ENCODE results near the gene NDUFAF4.
A peak's percentile ranks its signal among the peaks of the same experiment; 100 is the strongest.

Gene NDUFAF4

DNA sequence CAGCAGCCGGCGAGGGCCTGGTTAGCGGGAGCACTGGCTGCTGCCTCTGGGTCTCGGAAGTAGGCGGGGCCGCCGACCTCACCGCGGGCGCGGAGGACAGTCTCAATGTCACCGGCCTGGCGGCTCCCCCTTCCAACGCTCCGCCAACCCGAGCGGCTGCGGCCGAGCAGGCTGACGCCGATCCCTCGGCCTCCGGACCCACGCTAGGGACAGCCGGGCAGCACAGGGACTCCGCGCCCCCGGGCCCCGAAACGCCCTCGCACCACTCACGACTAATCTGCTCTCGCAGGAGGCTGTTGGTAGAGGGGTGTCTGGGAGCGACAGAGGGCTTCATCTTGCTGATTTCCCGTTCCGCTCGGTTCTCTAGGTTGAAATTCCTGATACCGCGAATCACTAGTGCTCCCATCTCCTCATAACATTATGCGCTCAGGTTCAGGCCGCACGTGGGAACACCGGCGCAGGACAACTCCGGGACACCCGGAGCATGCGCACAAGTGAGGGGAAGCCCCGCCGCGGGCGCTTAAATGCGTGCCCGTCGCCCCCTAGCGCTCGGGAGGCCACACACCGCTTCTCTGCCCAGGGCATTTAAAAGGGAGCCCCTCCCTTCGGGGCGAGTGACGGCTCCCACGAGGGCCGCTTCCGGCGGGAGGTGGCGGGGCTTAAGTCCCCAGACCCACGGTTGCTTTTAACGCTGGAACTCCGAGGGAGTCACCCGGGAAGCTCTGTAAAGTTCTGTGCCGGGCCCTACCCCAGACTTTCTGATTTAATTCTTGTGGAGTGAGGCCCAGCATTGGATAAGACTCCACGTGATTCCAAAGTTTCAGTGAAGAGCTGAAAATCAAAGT is at the start of gene NDUFAF4 (continued):
- no peak for TF ChIP-seq ZNF274 (IDR thresholded peaks at IDR 0.05; ENCODE audit: low read length)
- no peak for TF ChIP-seq ZNF274 (tag by site-specific recombination; IDR thresholded peaks at IDR 0.05; ENCODE audit: borderline replicate concordance)
- TF ChIP-seq, protein P1, sequence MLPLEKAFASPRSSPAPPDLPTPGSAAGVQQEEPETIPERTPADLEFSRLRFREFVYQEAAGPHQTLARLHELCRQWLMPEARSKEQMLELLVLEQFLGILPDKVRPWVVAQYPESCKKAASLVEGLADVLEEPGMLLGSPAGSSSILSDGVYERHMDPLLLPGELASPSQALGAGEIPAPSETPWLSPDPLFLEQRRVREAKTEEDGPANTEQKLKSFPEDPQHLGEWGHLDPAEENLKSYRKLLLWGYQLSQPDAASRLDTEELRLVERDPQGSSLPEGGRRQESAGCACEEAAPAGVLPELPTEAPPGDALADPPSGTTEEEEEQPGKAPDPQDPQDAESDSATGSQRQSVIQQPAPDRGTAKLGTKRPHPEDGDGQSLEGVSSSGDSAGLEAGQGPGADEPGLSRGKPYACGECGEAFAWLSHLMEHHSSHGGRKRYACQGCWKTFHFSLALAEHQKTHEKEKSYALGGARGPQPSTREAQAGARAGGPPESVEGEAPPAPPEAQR (tag by site-specific recombination; IDR thresholded peaks at IDR 0.05) = no peak
- no peak for TF ChIP-seq ZNF423 (tag by site-specific recombination; IDR thresholded peaks at IDR 0.05)
- TF ChIP-seq, protein P2, sequence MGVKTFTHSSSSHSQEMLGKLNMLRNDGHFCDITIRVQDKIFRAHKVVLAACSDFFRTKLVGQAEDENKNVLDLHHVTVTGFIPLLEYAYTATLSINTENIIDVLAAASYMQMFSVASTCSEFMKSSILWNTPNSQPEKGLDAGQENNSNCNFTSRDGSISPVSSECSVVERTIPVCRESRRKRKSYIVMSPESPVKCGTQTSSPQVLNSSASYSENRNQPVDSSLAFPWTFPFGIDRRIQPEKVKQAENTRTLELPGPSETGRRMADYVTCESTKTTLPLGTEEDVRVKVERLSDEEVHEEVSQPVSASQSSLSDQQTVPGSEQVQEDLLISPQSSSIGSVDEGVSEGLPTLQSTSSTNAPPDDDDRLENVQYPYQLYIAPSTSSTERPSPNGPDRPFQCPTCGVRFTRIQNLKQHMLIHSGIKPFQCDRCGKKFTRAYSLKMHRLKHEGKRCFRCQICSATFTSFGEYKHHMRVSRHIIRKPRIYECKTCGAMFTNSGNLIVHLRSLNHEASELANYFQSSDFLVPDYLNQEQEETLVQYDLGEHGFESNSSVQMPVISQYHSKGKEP (tag by site-specific recombination; IDR thresholded peaks at IDR 0.05) = no peak
- peak; percentile 81 for TF ChIP-seq KLF9 (tag by site-specific recombination; IDR thresholded peaks at IDR 0.05; ENCODE audit: low read depth)
- TF ChIP-seq, protein P3, sequence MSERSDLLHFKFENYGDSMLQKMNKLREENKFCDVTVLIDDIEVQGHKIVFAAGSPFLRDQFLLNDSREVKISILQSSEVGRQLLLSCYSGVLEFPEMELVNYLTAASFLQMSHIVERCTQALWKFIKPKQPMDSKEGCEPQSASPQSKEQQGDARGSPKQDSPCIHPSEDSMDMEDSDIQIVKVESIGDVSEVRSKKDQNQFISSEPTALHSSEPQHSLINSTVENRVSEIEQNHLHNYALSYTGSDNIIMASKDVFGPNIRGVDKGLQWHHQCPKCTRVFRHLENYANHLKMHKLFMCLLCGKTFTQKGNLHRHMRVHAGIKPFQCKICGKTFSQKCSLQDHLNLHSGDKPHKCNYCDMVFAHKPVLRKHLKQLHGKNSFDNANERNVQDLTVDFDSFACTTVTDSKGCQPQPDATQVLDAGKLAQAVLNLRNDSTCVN (tag by site-specific recombination; optimal IDR thresholded peaks at IDR 0.05) = peak; percentile 66
- TF ChIP-seq, protein P4, sequence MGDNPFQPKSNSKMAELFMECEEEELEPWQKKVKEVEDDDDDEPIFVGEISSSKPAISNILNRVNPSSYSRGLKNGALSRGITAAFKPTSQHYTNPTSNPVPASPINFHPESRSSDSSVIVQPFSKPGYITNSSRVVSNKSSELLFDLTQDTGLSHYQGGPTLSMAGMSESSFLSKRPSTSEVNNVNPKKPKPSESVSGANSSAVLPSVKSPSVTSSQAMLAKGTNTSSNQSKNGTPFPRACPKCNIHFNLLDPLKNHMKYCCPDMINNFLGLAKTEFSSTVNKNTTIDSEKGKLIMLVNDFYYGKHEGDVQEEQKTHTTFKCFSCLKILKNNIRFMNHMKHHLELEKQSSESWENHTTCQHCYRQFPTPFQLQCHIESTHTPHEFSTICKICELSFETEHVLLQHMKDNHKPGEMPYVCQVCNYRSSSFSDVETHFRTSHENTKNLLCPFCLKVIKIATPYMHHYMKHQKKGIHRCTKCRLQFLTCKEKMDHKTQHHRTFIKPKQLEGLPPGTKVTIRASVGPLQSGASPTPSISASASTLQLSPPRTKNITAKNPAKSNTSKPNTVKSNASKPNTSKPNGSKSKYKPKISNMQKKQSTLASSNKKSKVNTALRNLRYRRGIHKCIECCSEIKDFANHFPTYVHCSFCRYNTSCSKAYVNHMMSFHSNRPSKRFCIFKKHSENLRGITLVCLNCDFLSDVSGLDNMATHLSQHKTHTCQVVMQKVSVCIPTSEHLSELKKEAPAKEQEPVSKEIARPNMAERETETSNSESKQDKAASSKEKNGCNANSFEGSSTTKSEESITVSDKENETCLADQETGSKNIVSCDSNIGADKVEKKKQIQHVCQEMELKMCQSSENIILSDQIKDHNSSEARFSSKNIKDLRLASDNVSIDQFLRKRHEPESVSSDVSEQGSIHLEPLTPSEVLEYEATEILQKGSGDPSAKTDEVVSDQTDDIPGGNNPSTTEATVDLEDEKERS (tag by site-specific recombination; IDR thresholded peaks at IDR 0.05) = no peak
- TF ChIP-seq, protein P5, sequence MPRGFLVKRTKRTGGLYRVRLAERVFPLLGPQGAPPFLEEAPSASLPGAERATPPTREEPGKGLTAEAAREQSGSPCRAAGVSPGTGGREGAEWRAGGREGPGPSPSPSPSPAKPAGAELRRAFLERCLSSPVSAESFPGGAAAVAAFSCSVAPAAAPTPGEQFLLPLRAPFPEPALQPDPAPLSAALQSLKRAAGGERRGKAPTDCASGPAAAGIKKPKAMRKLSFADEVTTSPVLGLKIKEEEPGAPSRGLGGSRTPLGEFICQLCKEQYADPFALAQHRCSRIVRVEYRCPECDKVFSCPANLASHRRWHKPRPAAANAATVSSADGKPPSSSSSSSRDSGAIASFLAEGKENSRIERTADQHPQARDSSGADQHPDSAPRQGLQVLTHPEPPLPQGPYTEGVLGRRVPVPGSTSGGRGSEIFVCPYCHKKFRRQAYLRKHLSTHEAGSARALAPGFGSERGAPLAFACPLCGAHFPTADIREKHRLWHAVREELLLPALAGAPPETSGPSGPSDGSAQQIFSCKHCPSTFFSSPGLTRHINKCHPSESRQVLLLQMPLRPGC (tag by site-specific recombination; IDR thresholded peaks at IDR 0.05) = no peak
- TF ChIP-seq KLF1 (tag by site-specific recombination; IDR thresholded peaks at IDR 0.05) = no peak
- TF ChIP-seq ZNF654 (tag by site-specific recombination; IDR thresholded peaks at IDR 0.05; ENCODE audit: low read depth) = peak; percentile 43; the same call in 1 of the 2 replicates
- peak; percentile 22; the same call in 1 of the 2 replicates for TF ChIP-seq ZBTB8A (tag by site-specific recombination; IDR thresholded peaks at IDR 0.05)
- no peak for TF ChIP-seq ZNF391 (tag by site-specific recombination; IDR thresholded peaks at IDR 0.05; ENCODE audit: borderline replicate concordance, low read depth)
- peak; percentile 46 for TF ChIP-seq SP2 (tag by site-specific recombination; IDR thresholded peaks at IDR 0.05)
- no peak for TF ChIP-seq ZNF776 (tag by site-specific recombination; IDR thresholded peaks at IDR 0.05; ENCODE audit: borderline replicate concordance)
- no peak for TF ChIP-seq ZNF133 (tag by site-specific recombination; IDR thresholded peaks at IDR 0.05)
- TF ChIP-seq ZNF629 (tag by site-specific recombination; IDR thresholded peaks at IDR 0.05) = no peak; the same call in 1 of the 2 replicates
- TF ChIP-seq ZNF202 (tag by site-specific recombination; IDR thresholded peaks at IDR 0.05; ENCODE audit: borderline replicate concordance) = no peak
- TF ChIP-seq, protein P6, sequence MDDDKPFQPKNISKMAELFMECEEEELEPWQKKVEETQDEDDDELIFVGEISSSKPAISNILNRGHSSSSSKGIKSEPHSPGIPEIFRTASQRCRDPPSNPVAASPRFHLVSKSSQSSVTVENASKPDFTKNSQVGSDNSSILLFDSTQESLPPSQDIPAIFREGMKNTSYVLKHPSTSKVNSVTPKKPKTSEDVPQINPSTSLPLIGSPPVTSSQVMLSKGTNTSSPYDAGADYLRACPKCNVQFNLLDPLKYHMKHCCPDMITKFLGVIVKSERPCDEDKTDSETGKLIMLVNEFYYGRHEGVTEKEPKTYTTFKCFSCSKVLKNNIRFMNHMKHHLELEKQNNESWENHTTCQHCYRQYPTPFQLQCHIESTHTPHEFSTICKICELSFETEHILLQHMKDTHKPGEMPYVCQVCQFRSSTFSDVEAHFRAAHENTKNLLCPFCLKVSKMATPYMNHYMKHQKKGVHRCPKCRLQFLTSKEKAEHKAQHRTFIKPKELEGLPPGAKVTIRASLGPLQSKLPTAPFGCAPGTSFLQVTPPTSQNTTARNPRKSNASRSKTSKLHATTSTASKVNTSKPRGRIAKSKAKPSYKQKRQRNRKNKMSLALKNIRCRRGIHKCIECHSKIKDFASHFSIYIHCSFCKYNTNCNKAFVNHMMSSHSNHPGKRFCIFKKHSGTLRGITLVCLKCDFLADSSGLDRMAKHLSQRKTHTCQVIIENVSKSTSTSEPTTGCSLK (tag by site-specific recombination; IDR thresholded peaks at IDR 0.05) = no peak
- no peak for TF ChIP-seq ZNF24 (tag by site-specific recombination; IDR thresholded peaks at IDR 0.05)
- TF ChIP-seq ZNF792 (tag by site-specific recombination; IDR thresholded peaks at IDR 0.05) = no peak
- TF ChIP-seq ZNF837 (tag by site-specific recombination; IDR thresholded peaks at IDR 0.05) = no peak
- TF ChIP-seq ZNF132 (tag by site-specific recombination; IDR thresholded peaks at IDR 0.05; ENCODE audit: borderline replicate concordance) = no peak
- peak; percentile 94 for TF ChIP-seq ZBTB17 (tag by site-specific recombination; IDR thresholded peaks at IDR 0.05)
- no peak for TF ChIP-seq ZNF404 (tag by site-specific recombination; IDR thresholded peaks at IDR 0.05)
- TF ChIP-seq, protein P7, sequence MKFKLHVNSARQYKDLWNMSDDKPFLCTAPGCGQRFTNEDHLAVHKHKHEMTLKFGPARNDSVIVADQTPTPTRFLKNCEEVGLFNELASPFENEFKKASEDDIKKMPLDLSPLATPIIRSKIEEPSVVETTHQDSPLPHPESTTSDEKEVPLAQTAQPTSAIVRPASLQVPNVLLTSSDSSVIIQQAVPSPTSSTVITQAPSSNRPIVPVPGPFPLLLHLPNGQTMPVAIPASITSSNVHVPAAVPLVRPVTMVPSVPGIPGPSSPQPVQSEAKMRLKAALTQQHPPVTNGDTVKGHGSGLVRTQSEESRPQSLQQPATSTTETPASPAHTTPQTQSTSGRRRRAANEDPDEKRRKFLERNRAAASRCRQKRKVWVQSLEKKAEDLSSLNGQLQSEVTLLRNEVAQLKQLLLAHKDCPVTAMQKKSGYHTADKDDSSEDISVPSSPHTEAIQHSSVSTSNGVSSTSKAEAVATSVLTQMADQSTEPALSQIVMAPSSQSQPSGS (tag by site-specific recombination; IDR thresholded peaks at IDR 0.05; ENCODE audit: low read depth) = no peak
